HEK293 (cell line): ENCODE measurements around the gene TSPAN2.
A peak's percentile ranks its signal among the peaks of the same experiment; 100 is the strongest.

Source experiments
- CTCF ChIA-PET: fragments of 350-600 bp; formaldehyde crosslinking; extraction: SDS; loops from one replicate; lab custom pipeline; 2021; ENCODE audit warnings: antibody characterized with exemption; lab: Yijun Ruan, JAX
- POLR2A ChIA-PET: fragments of 300-600 bp; formaldehyde crosslinking; extraction: SDS; loops from one replicate; lab custom pipeline; 2020; ENCODE audit warnings: antibody characterized with exemption, inconsistent platforms; lab: Yijun Ruan, JAX
- H3K27ac ChIP-seq: fragments of 200-500 bp; sonication (Bioruptor generic); 2 replicates; pipeline ENCODE4 v1.5.1; 2014; ENCODE audit warnings: low read depth, low read length, control low read depth, inconsistent platforms; ENCODE audit errors: extremely low read depth
- H3K36me3 ChIP-seq, 2 experiments: fragments of 200-500 bp in 1 of 2; sonication (Bioruptor generic) in 1 of 2; 1 replicate in 1 of 2; 2 replicates in 1 of 2; pipeline ENCODE4 v1.5.1; 2014 to 2017; ENCODE audit warnings: inconsistent platforms in 2 of 2, low read length in 2 of 2; ENCODE audit not compliant: control insufficient read depth in 2 of 2, insufficient read depth in 1 of 2
- H3K4me1 ChIP-seq: fragments of 200-500 bp; sonication (Bioruptor generic); 2 replicates; pipeline ENCODE4 v1.5.1; 2014; ENCODE audit warnings: mild to moderate bottlenecking, low read length, inconsistent platforms; ENCODE audit not compliant: control insufficient read depth, insufficient read depth
- H3K4me3 ChIP-seq: 2 replicates; pipeline ENCODE4 v1.5.1; 2011; ENCODE audit warnings: low read depth, mild to moderate bottlenecking, control low read depth, low read length, moderate library complexity
- H3K9me3 ChIP-seq: fragments of 200-500 bp; sonication (Bioruptor generic); 2 replicates; pipeline ENCODE4 v1.5.1; 2014; ENCODE audit warnings: low read depth, low read length, inconsistent platforms; ENCODE audit not compliant: control insufficient read depth, insufficient read depth
- ATF2 ChIP-seq: fragments of 450-650 bp; formaldehyde crosslinking; IDR thresholded peaks from 2 replicates; pipeline ENCODE4 v1.5.1; 2016; ENCODE audit warnings: missing biosample characterization, missing genetic modification characterization, low read depth
- PRDM2 ChIP-seq: fragments of 450-650 bp; formaldehyde crosslinking; IDR thresholded peaks from 2 replicates; pipeline ENCODE4 v1.5.1; 2016; ENCODE audit warnings: missing biosample characterization, missing genetic modification characterization, borderline replicate concordance
- RBAK ChIP-seq: fragments of 450-650 bp; formaldehyde crosslinking; IDR thresholded peaks from 2 replicates; pipeline ENCODE4 v1.5.1; 2016; ENCODE audit warnings: missing biosample characterization, missing genetic modification characterization
- SCRT2 ChIP-seq: fragments of 450-650 bp; formaldehyde crosslinking; IDR thresholded peaks from 2 replicates; pipeline ENCODE4 v1.5.1; 2016; ENCODE audit warnings: missing biosample characterization, missing genetic modification characterization
- SP7 ChIP-seq: fragments of 450-650 bp; formaldehyde crosslinking; IDR thresholded peaks from 2 replicates; pipeline ENCODE4 v1.5.1; 2016; ENCODE audit warnings: missing biosample characterization, missing genetic modification characterization
- TCF7L2 ChIP-seq: IDR thresholded peaks from 2 replicates; pipeline ENCODE4 v1.6.1; 2011; ENCODE audit warnings: low read depth, mild to moderate bottlenecking, inconsistent platforms, low read length, moderate library complexity, borderline replicate concordance
- WT1 ChIP-seq: fragments of 450-650 bp; formaldehyde crosslinking; IDR thresholded peaks from 2 replicates; pipeline ENCODE4 v1.5.1; 2016; ENCODE audit warnings: missing biosample characterization, missing genetic modification characterization
- ZBTB10 ChIP-seq: fragments of 450-650 bp; formaldehyde crosslinking; IDR thresholded peaks from 2 replicates; pipeline ENCODE4 v1.5.1; 2016; ENCODE audit warnings: missing biosample characterization, missing genetic modification characterization
- ZFP3 ChIP-seq: fragments of 450-650 bp; formaldehyde crosslinking; IDR thresholded peaks from 2 replicates; pipeline ENCODE4 v1.5.1; 2016; ENCODE audit warnings: low read depth, missing biosample characterization, missing genetic modification characterization
- ZNF2 ChIP-seq: fragments of 450-650 bp; formaldehyde crosslinking; IDR thresholded peaks from 2 replicates; pipeline ENCODE4 v1.5.1; 2016; ENCODE audit warnings: missing biosample characterization, missing genetic modification characterization
- ZNF391 ChIP-seq: fragments of 450-650 bp; formaldehyde crosslinking; IDR thresholded peaks from 2 replicates; pipeline ENCODE4 v1.5.1; 2016; ENCODE audit warnings: low read depth, missing biosample characterization, missing genetic modification characterization, borderline replicate concordance
- ZNF423 ChIP-seq: fragments of 450-650 bp; formaldehyde crosslinking; IDR thresholded peaks from 2 replicates; pipeline ENCODE4 v1.5.1; 2016; ENCODE audit warnings: missing biosample characterization, missing genetic modification characterization
- ZNF560 ChIP-seq: fragments of 450-650 bp; formaldehyde crosslinking; IDR thresholded peaks from 2 replicates; pipeline ENCODE4 v1.5.1; 2017; ENCODE audit warnings: missing biosample characterization, missing genetic modification characterization, borderline replicate concordance
- ZNF654 ChIP-seq: fragments of 450-650 bp; formaldehyde crosslinking; IDR thresholded peaks from 2 replicates; pipeline ENCODE4 v1.5.1; 2016; ENCODE audit warnings: low read depth, missing biosample characterization, missing genetic modification characterization
- ZNF670 ChIP-seq: fragments of 450-650 bp; formaldehyde crosslinking; IDR thresholded peaks from 2 replicates; pipeline ENCODE4 v1.5.1; 2016; ENCODE audit warnings: missing biosample characterization, missing genetic modification characterization, low read depth
- ZNF704 ChIP-seq: fragments of 450-650 bp; formaldehyde crosslinking; IDR thresholded peaks from 2 replicates; pipeline ENCODE4 v1.5.1; 2016; ENCODE audit warnings: missing biosample characterization, missing genetic modification characterization
- ZNF791 ChIP-seq: fragments of 450-650 bp; formaldehyde crosslinking; IDR thresholded peaks from 2 replicates; pipeline ENCODE4 v1.5.1; 2016; ENCODE audit warnings: missing biosample characterization, missing genetic modification characterization
- ZNF837 ChIP-seq: fragments of 450-650 bp; formaldehyde crosslinking; IDR thresholded peaks from 2 replicates; pipeline ENCODE4 v1.5.1; 2016; ENCODE audit warnings: missing biosample characterization, missing genetic modification characterization
- ZSCAN16 ChIP-seq: fragments of 450-650 bp; formaldehyde crosslinking; IDR thresholded peaks from 2 replicates; pipeline ENCODE4 v1.5.1; 2016; ENCODE audit warnings: missing biosample characterization, missing genetic modification characterization
- ZSCAN18 ChIP-seq: fragments of 450-650 bp; formaldehyde crosslinking; IDR thresholded peaks from 2 replicates; pipeline ENCODE4 v1.5.1; 2016; ENCODE audit warnings: missing biosample characterization, missing genetic modification characterization
- ZSCAN30 ChIP-seq: fragments of 450-650 bp; IDR thresholded peaks from 2 replicates; pipeline ENCODE4 v1.5.1; 2018; ENCODE audit warnings: missing biosample characterization, mild to moderate bottlenecking, missing genetic modification characterization, moderate library complexity

The TSPAN2 gene

GRCh38 chr1:115059316-115059715 lies 30.0 kb downstream of the TSPAN2 start (continued):
- TF ChIP-seq PRDM2 (tag by site-specific recombination) (no peak), RBAK (no peak)

- CTCF ChIA-PET: interaction anchor here (0.8 to 2.2 kb wide), 7 partner anchors 16 to 538 kb away, joined by 3 to 8 read pairs (median 4); no protein-coding TSS in a partner anchor
- H3K27ac ChIP-seq: no peak overlapping the region
- no peaks in the 10 kb centered on the region for H3K9me3 ChIP-seq
- H3K36me3 ChIP-seq: no peaks in the 10 kb centered on the region
- H3K4me1 ChIP-seq: no peaks in the 10 kb centered on the region
- no peak for TF ChIP-seq ZNF837
- no peak for TF ChIP-seq ZNF704 (tag by site-specific recombination)
- peak; percentile 89 for TF ChIP-seq SP7 (tag by site-specific recombination)
- TF ChIP-seq ZNF560 (tag by site-specific recombination): no peak
- TF ChIP-seq ZSCAN16 (tag by site-specific recombination): no peak
- 0 out of 2 replicates have a peak, but pooled peaks have one; percentile 34 for TF ChIP-seq SCRT2 (tag by site-specific recombination)
- no peak for TF ChIP-seq ATF2
- no peak for TF ChIP-seq ZSCAN18 (tag by site-specific recombination)
- TF ChIP-seq TCF7L2: no peak
- no peak for TF ChIP-seq ZSCAN30 (tag by site-specific recombination)
- POLR2A ChIA-PET: no interaction called here
- H3K4me3 ChIP-seq: no peak overlapping the region
Measured at GRCh38 chr1:115057661-115058254, 31.5 kb downstream of the TSPAN2 start.

- ChIA-PET CTCF (interaction anchor here (0.6 to 2.2 kb wide), 8 partner anchors 14 to 1077 kb away, joined by 3 to 9 read pairs (median 4); partner anchors contain the start of gene OLFML3), POLR2A (interaction anchor here (0.6 kb wide), 1 partner anchor 49 kb away, joined by 5 read pairs; no protein-coding TSS in a partner anchor)
- Histone ChIP-seq H3K36me3 (no peaks in the 10 kb centered on the region), H3K4me3 (no peak overlapping the region), H3K4me1 (no peaks in the 10 kb centered on the region), H3K9me3 (no peaks in the 10 kb centered on the region), H3K27ac (no peak overlapping the region)
- TF ChIP-seq ZNF423 (tag by site-specific recombination): no peak
- TF ChIP-seq ZNF791 (tag by site-specific recombination): no peak
- no peak for TF ChIP-seq RBAK
- no peak for TF ChIP-seq ZNF2 (tag by site-specific recombination)
- no peak for TF ChIP-seq ZNF670 (tag by site-specific recombination)
- no peak for TF ChIP-seq ZNF654 (tag by site-specific recombination)
- no peak for TF ChIP-seq WT1
- no peak for TF ChIP-seq ZNF391 (tag by site-specific recombination)
- TF ChIP-seq ZBTB10 (tag by site-specific recombination): no peak
- TF ChIP-seq ZFP3 (tag by site-specific recombination): no peak
Measured at GRCh38 chr1:115056395-115056798, 32.9 kb downstream of the TSPAN2 start.
